GM12878 (cell line): ENCODE data around the gene FIGNL2. TPM values are rescaled to one million over a fixed set of nuclear protein-coding genes. Genes with fewer than 3 reads are reported as not detected.

ENCODE experiments used
- ATAC-seq: fragments of 200-7000 bp; cut with Tn5 transposase; 3 replicates; pipeline ENCODE4 v1.9.1; 2020; ENCODE audit warnings: mild to moderate bottlenecking, moderate library complexity
- BruUV-seq: library from RNA; stranded (reverse); fragments of 400-500 nt; replicated peaks from 2 replicates; lab custom pipeline; 2021; lab: Mats Ljungman, UMichigan
- CTCF ChIA-PET: fragments of 300-600 bp; sonication (Branson Sonifier 250); formaldehyde crosslinking; extraction: SDS; loops from one replicate; lab custom pipeline; 2021; ENCODE audit warnings: inconsistent platforms; lab: Yijun Ruan, JAX
- POLR2A ChIA-PET: fragments of 350-600 bp; formaldehyde crosslinking; extraction: SDS; loops from one replicate; lab custom pipeline; 2021; ENCODE audit warnings: inconsistent platforms; lab: Charles Lee
- RAD21 ChIA-PET: fragments of 300-600 bp; sonication (Branson Sonifier 250); formaldehyde crosslinking; loops from one replicate; lab custom pipeline; 2023; ENCODE audit warnings: antibody characterized with exemption; ENCODE audit not compliant: unreplicated experiment; lab: Charles Lee
- SMC1A ChIA-PET: fragments of 300-600 bp; sonication (Branson Sonifier 250); formaldehyde crosslinking; loops from one replicate; lab custom pipeline; 2023; ENCODE audit not compliant: unreplicated experiment, uncharacterized antibody; lab: Charles Lee
- DNase-seq: peaks from one replicate; pipeline ENCODE4 v3.0.0-alpha.2; 2011; ENCODE audit warnings: low read depth, low spot score
- FAIRE-seq: peaks from 3 replicates; lab custom pipeline; 2011; peaks lifted over from hg19 to GRCh38; lab: Jason Lieb, UNC
- H2AFZ ChIP-seq: 2 replicates; pipeline ENCODE4 v1.6.0; 2011; ENCODE audit warnings: low read depth, low read length, control low read depth; ENCODE audit not compliant: control insufficient read depth
- H3K27ac ChIP-seq: 2 replicates; pipeline ENCODE4 v1.5.1; 2011; ENCODE audit warnings: control low read depth; ENCODE audit not compliant: control insufficient read depth, insufficient read depth
- H3K27me3 ChIP-seq, 2 experiments: replicated peaks in 1 of 2; 2 replicates each; pipeline versions ENCODE4 v1.6.0 to v1.6.1; 2011; ENCODE audit warnings: low read length in 1 of 2; ENCODE audit not compliant: control insufficient read depth in 2 of 2, insufficient read depth in 2 of 2
- H3K36me3 ChIP-seq, 2 experiments: 2 replicates each; pipeline ENCODE4 v1.5.1; 2011; ENCODE audit warnings: low read length in 1 of 2; ENCODE audit not compliant: control insufficient read depth in 2 of 2, insufficient read depth in 2 of 2
- H3K4me1 ChIP-seq: 2 replicates; pipeline ENCODE4 v1.6.1; 2011; ENCODE audit warnings: mild to moderate bottlenecking, low read length, moderate library complexity, mixed read lengths; ENCODE audit not compliant: control insufficient read depth, insufficient read depth
- H3K4me2 ChIP-seq: 2 replicates; pipeline ENCODE4 v1.6.0; 2011; ENCODE audit warnings: control low read depth; ENCODE audit not compliant: control insufficient read depth, insufficient read depth
- H3K4me3 ChIP-seq: fragments of 200-600 bp; sonication (generic); 2 replicates; pipeline ENCODE4 v1.5.1; 2016
- H3K79me2 ChIP-seq: 2 replicates; pipeline ENCODE4 v1.6.0; 2011; ENCODE audit warnings: low read length; ENCODE audit not compliant: control insufficient read depth, insufficient read depth
- H3K9ac ChIP-seq: 2 replicates; pipeline ENCODE4 v1.8.0; 2011; ENCODE audit warnings: low read length, control low read depth, mixed read lengths; ENCODE audit not compliant: control insufficient read depth, insufficient read depth
- H3K9me3 ChIP-seq: replicated peaks from 3 replicates; pipeline ENCODE4 v1.5.1; 2011; ENCODE audit warnings: mild to moderate bottlenecking, low read length; ENCODE audit not compliant: control insufficient read depth, insufficient read depth
- H4K20me1 ChIP-seq: 2 replicates; pipeline ENCODE4 v1.6.0; 2011; ENCODE audit not compliant: control insufficient read depth, insufficient read depth
- ATF3 ChIP-seq: IDR thresholded peaks from 2 replicates; pipeline ENCODE4 v1.6.1; 2011; ENCODE audit warnings: low read depth, mild to moderate bottlenecking, low read length, moderate library complexity, borderline replicate concordance; ENCODE audit errors: extremely low read depth
- CBFB ChIP-seq: IDR thresholded peaks from 2 replicates; pipeline ENCODE4 v1.6.1; 2016; ENCODE audit warnings: antibody characterized with exemption, low read depth
- FOS ChIP-seq: IDR thresholded peaks from 3 replicates; pipeline ENCODE4 v1.6.1; 2011; ENCODE audit warnings: borderline replicate concordance; ENCODE audit not compliant: insufficient read length; ENCODE audit errors: extremely low read depth
- FOXM1 ChIP-seq: IDR thresholded peaks from 2 replicates; pipeline ENCODE4 v1.6.1; 2012; ENCODE audit warnings: low read depth, mild to moderate bottlenecking, inconsistent platforms, low read length, moderate library complexity
- IRF3 ChIP-seq: fragments of 450-650 bp; IDR thresholded peaks from 2 replicates; pipeline ENCODE4 v1.6.1; 2014; ENCODE audit warnings: mild to moderate bottlenecking
- NBN ChIP-seq: fragments of 450-650 bp; IDR thresholded peaks from 2 replicates; pipeline ENCODE4 v1.6.1; 2016
- POU2F2 ChIP-seq: IDR thresholded peaks from 3 replicates; pipeline ENCODE4 v1.6.1; 2011; ENCODE audit warnings: low read depth, mild to moderate bottlenecking, low read length, borderline replicate concordance
- ZBED1 ChIP-seq: IDR thresholded peaks from 2 replicates; pipeline ENCODE4 v1.6.1; 2016; ENCODE audit warnings: borderline replicate concordance
- WGBS: methylation state at CpG from one replicate; pipeline ENCODE4 v1.1.6; 2016; ENCODE audit warnings: low lambda C conversion rate; ENCODE audit not compliant: insufficient replicate concordance, insufficient coverage; ENCODE audit errors: missing lambda C conversion rate; 5-methylcytosine and 5-hydroxymethylcytosine counted together
- in situ Hi-C: fragments of 300-500 bp; cut with MboI; formaldehyde crosslinking; loops from 9 replicates; pipeline ENCODE4 v1.14.3; 2018; ENCODE audit warnings: mixed read lengths
- intact Hi-C: fragments of 100-400 bp; cut with micrococcal nuclease; formaldehyde crosslinking; loops from one replicate; pipeline ENCODE4 v1.14.2; 2022; ENCODE audit not compliant: unreplicated experiment
- polyA plus RNA-seq, 11 experiments: library from polyadenylated mRNA; depleted of rRNA in 4 of 11; unstranded in 6 of 11; stranded (reverse) in 5 of 11; fragments of >200 nt; fragmentation: Nextera tagmentation in 4 of 11; fragmentation: Illumina TruSeq in 1 of 11; extraction: Ambion mirVana in 4 of 11; extraction: Trizol in 1 of 11; gene quantifications; 1 replicate in 1 of 11; 2 replicates in 10 of 11; pipeline versions ENCODE4 v1.2.1 to v1.2.3, GENCODE V29; 2011 to 2016; ENCODE audit warnings: inconsistent platforms in 2 of 11, missing spikeins in 2 of 11, low read depth in 1 of 11
- total RNA-seq, 4 experiments: library from RNA; depleted of rRNA in 3 of 4; stranded (reverse); fragments of >200 nt in 3 of 4; fragmentation: Illumina TruSeq in 1 of 4; extraction: Trizol in 1 of 4; gene quantifications; 2 replicates each; pipeline versions ENCODE4 v1.2.1 to v1.2.3, GENCODE V29; 2013 to 2021
- TF ChIP-seq, protein P1 (sequence below): fragments of 450-650 bp; IDR thresholded peaks from 2 replicates; pipeline ENCODE4 v1.6.1; 2016; ENCODE audit warnings: mild to moderate bottlenecking, moderate library complexity, borderline replicate concordance

The FIGNL2 gene
- total and polyA plus RNA-seq, 10 of the 15 experiments (the other 5 are each of a cell fraction or from before 2014, with no cell fraction given): not detected

DNA sequence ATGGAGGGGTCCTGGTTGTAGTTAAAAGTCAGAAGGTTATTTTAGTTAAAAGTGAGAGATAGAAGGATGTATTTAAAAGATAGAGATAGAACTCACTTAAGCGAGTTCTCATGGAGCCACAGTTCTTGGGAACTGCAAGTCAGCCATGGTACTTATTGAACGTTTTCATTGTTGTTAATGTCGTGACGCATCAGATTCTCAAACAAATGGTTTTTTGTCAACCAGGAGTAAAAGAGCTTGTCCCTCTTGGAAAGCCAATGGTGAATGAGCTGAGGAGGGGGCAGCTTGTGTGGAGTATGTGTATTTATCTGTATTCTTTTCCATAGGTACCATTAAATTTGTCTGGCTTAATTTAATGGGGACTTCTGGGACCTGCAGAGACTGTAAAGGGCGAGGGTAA lies 68.6 kb downstream of the FIGNL2 start:
- no peak overlapping the region for H3K27ac ChIP-seq
- no peak for ATAC-seq
- H3K79me2 ChIP-seq: no peaks in the 10 kb centered on the region
- no peaks in the 10 kb centered on the region for H3K9me3 ChIP-seq
- WGBS: 53% methylated on average over 5 of the region's 5 CpGs
- in situ Hi-C loops (no loop called here), intact Hi-C loops (no loop called here)
- no peak overlapping the region for H3K9ac ChIP-seq
- no peak overlapping the region for H3K4me3 ChIP-seq
- H2AFZ ChIP-seq: no peak overlapping the region
- H3K36me3 ChIP-seq: no peaks in the 10 kb centered on the region
- H3K27me3 ChIP-seq: no peaks in the 10 kb centered on the region; a peak in 1 of 4 replicates
- BruUV-seq: no TSS peak
- ChIA-PET CTCF (no interaction called here), RAD21 (no interaction called here), POLR2A (no interaction called here), SMC1A (no interaction called here)
- DNase-seq: no peak
- no peak overlapping the region for H3K4me2 ChIP-seq
- no peaks in the 10 kb centered on the region for H3K4me1 ChIP-seq
- no peaks in the 10 kb centered on the region for H4K20me1 ChIP-seq
- TF ChIP-seq, protein P1, sequence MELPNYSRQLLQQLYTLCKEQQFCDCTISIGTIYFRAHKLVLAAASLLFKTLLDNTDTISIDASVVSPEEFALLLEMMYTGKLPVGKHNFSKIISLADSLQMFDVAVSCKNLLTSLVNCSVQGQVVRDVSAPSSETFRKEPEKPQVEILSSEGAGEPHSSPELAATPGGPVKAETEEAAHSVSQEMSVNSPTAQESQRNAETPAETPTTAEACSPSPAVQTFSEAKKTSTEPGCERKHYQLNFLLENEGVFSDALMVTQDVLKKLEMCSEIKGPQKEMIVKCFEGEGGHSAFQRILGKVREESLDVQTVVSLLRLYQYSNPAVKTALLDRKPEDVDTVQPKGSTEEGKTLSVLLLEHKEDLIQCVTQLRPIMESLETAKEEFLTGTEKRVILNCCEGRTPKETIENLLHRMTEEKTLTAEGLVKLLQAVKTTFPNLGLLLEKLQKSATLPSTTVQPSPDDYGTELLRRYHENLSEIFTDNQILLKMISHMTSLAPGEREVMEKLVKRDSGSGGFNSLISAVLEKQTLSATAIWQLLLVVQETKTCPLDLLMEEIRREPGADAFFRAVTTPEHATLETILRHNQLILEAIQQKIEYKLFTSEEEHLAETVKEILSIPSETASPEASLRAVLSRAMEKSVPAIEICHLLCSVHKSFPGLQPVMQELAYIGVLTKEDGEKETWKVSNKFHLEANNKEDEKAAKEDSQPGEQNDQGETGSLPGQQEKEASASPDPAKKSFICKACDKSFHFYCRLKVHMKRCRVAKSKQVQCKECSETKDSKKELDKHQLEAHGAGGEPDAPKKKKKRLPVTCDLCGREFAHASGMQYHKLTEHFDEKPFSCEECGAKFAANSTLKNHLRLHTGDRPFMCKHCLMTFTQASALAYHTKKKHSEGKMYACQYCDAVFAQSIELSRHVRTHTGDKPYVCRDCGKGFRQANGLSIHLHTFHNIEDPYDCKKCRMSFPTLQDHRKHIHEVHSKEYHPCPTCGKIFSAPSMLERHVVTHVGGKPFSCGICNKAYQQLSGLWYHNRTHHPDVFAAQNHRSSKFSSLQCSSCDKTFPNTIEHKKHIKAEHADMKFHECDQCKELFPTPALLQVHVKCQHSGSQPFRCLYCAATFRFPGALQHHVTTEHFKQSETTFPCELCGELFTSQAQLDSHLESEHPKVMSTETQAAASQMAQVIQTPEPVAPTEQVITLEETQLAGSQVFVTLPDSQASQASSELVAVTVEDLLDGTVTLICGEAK: no peak
- TF ChIP-seq POU2F2: no peak
- TF ChIP-seq ZBED1: no peak
- no peak for TF ChIP-seq CBFB
- no peak for TF ChIP-seq ATF3
- no peak for TF ChIP-seq NBN
- TF ChIP-seq FOS: no peak
- TF ChIP-seq FOXM1: no peak
- no peak for TF ChIP-seq IRF3
- no peak for FAIRE-seq
